IMR-90 (cell line): ENCODE measurements around the gene HDAC3. TPM values are rescaled to one million over a fixed set of nuclear protein-coding genes. Genes with fewer than 3 reads are reported as not detected.

Experiments
- ATAC-seq: fragments of 200-7000 bp; cut with Tn5 transposase; 2 replicates; pipeline ENCODE4 v1.9.1; 2020; ENCODE audit warnings: low read depth, mild to moderate bottlenecking, moderate library complexity
- BruUV-seq: library from RNA; stranded (reverse); fragments of 400-500 nt; replicated peaks from 2 replicates; lab custom pipeline; 2021; lab: Mats Ljungman, UMichigan
- CTCF ChIA-PET: fragments of 300-600 bp; formaldehyde crosslinking; extraction: SDS; loops from one replicate; lab custom pipeline; 2021; ENCODE audit warnings: antibody characterized with exemption; lab: Yijun Ruan, JAX
- POLR2A ChIA-PET: fragments of 300-600 bp; sonication (Branson Sonifier 250); formaldehyde crosslinking; loops from one replicate; lab custom pipeline; 2022; ENCODE audit warnings: antibody characterized with exemption; ENCODE audit not compliant: unreplicated experiment; lab: Charles Lee
- DNase-seq: peaks from one replicate; pipeline ENCODE4 v3.0.0; 2013
- H2AFZ ChIP-seq: replicated peaks from 2 replicates; pipeline ENCODE3; 2013; ENCODE audit warnings: low read length, mild to moderate bottlenecking; ENCODE audit not compliant: poor library complexity
- H2AK5ac ChIP-seq: 2 replicates; pipeline ENCODE4 v1.6.1; 2013; ENCODE audit warnings: low read depth, low read length, inconsistent platforms
- H2AK9ac ChIP-seq: replicated peaks from 2 replicates; pipeline ENCODE3; 2013; ENCODE audit warnings: mild to moderate bottlenecking, low read depth, low read length, moderate library complexity; ENCODE audit not compliant: poor library complexity
- H2BK120ac ChIP-seq: 2 replicates; pipeline ENCODE4 v1.6.1; 2013; ENCODE audit warnings: low read depth, low read length, inconsistent platforms
- H2BK15ac ChIP-seq: 3 replicates; pipeline ENCODE4 v1.6.1; 2013; ENCODE audit warnings: low read depth, low read length, inconsistent platforms
- H2BK20ac ChIP-seq: 2 replicates; pipeline ENCODE4 v1.6.1; 2013; ENCODE audit warnings: low read depth, mild to moderate bottlenecking, inconsistent platforms, low read length, moderate library complexity
- H2BK5ac ChIP-seq: 2 replicates; pipeline ENCODE4 v1.6.1; 2013; ENCODE audit warnings: mild to moderate bottlenecking, low read depth, low read length, inconsistent platforms; ENCODE audit not compliant: poor library complexity, severe bottlenecking
- H3K14ac ChIP-seq: replicated peaks from 2 replicates; pipeline ENCODE4 v1.6.1; 2013; ENCODE audit warnings: low read depth, low read length, inconsistent platforms
- H3K18ac ChIP-seq: 2 replicates; pipeline ENCODE4 v1.6.1; 2013; ENCODE audit warnings: low read depth, low read length, control low read depth
- H3K23ac ChIP-seq: 2 replicates; pipeline ENCODE4 v1.6.1; 2013; ENCODE audit warnings: low read depth, low read length, inconsistent platforms
- H3K27ac ChIP-seq: 2 replicates; pipeline ENCODE4 v1.5.1; 2013; ENCODE audit warnings: mild to moderate bottlenecking, control low read depth, low read length; ENCODE audit not compliant: insufficient read depth
- H3K27me3 ChIP-seq: 2 replicates; pipeline ENCODE4 v1.6.1; 2013; ENCODE audit warnings: low read length; ENCODE audit not compliant: control insufficient read depth, insufficient read depth
- H3K36me3 ChIP-seq: 2 replicates; pipeline ENCODE4 v1.6.1; 2013; ENCODE audit warnings: low read length, mixed read lengths; ENCODE audit not compliant: control insufficient read depth, insufficient read depth
- H3K4ac ChIP-seq: 2 replicates; pipeline ENCODE4 v1.6.1; 2013; ENCODE audit warnings: low read depth, low read length, inconsistent platforms
- H3K4me1 ChIP-seq: 2 replicates; pipeline ENCODE4 v1.6.1; 2013; ENCODE audit warnings: low read length, mixed read lengths; ENCODE audit not compliant: control insufficient read depth, insufficient read depth
- H3K4me2 ChIP-seq: 2 replicates; pipeline ENCODE4 v1.6.1; 2013; ENCODE audit warnings: low read depth, mild to moderate bottlenecking, control low read depth, low read length, moderate library complexity
- H3K4me3 ChIP-seq: 2 replicates; pipeline ENCODE4 v1.5.1; 2013; ENCODE audit warnings: low read depth, mild to moderate bottlenecking, control low read depth, low read length, moderate library complexity; ENCODE audit not compliant: insufficient read depth
- H3K56ac ChIP-seq: 2 replicates; pipeline ENCODE4 v1.6.1; 2013; ENCODE audit warnings: low read length, inconsistent platforms; ENCODE audit not compliant: insufficient read depth; ENCODE audit errors: extremely low read depth
- H3K79me1 ChIP-seq, 2 experiments: 2 replicates each; pipeline ENCODE4 v1.6.1; 2013; ENCODE audit warnings: low read length in 2 of 2, inconsistent platforms in 1 of 2, low read depth in 1 of 2
- H3K9ac ChIP-seq: 2 replicates; pipeline ENCODE4 v1.6.1; 2013; ENCODE audit warnings: low read depth, low read length, control low read depth
- H3K9me1 ChIP-seq: 2 replicates; pipeline ENCODE4 v1.6.1; 2013; ENCODE audit warnings: low read length, inconsistent platforms; ENCODE audit not compliant: insufficient read depth
- H3K9me3 ChIP-seq: 2 replicates; pipeline ENCODE4 v1.6.1; 2013; ENCODE audit warnings: low read length; ENCODE audit not compliant: control insufficient read depth, insufficient read depth
- H4K20me1 ChIP-seq: 2 replicates; pipeline ENCODE4 v1.6.1; 2013; ENCODE audit warnings: low read length, inconsistent platforms; ENCODE audit not compliant: insufficient read depth
- H4K5ac ChIP-seq: 2 replicates; pipeline ENCODE4 v1.6.1; 2013; ENCODE audit warnings: mild to moderate bottlenecking, low read depth, low read length, control low read depth
- H4K8ac ChIP-seq, 2 experiments: 2 replicates each; pipeline ENCODE4 v1.6.1; 2013; ENCODE audit warnings: low read depth in 2 of 2, low read length in 2 of 2, control low read depth in 1 of 2, inconsistent platforms in 1 of 2
- H4K91ac ChIP-seq: 2 replicates; pipeline ENCODE4 v1.6.1; 2013; ENCODE audit warnings: low read depth, low read length, inconsistent platforms; ENCODE audit not compliant: insufficient read depth
- POLR2A ChIP-seq: IDR thresholded peaks from 2 replicates; pipeline ENCODE4 v1.6.1; 2012; ENCODE audit warnings: mild to moderate bottlenecking, low read depth, low read length
- WGBS, 2 experiments: methylation state at CpG; one replicate each; pipeline versions ENCODE4 v1.1.5 to v1.1.7; 2013; ENCODE audit warnings: missing lambda C conversion rate in 2 of 2; ENCODE audit not compliant: insufficient read length in 1 of 2; ENCODE audit errors: extremely low coverage in 2 of 2; 5-methylcytosine and 5-hydroxymethylcytosine counted together
- dilution Hi-C: fragments of 300-500 bp; cut with HindIII; formaldehyde crosslinking; loops from one replicate; pipeline ENCODE4 v1.14.3; 2018; ENCODE audit warnings: low sequenced_read_pairs; ENCODE audit not compliant: unreplicated experiment
- in situ Hi-C: fragments of 300-500 bp; cut with MboI; formaldehyde crosslinking; loops from 3 replicates; pipeline ENCODE4 v1.14.3; 2019; ENCODE audit warnings: low sequenced_read_pairs, inconsistent platforms, mixed read lengths
- intact Hi-C: fragments of 100-400 bp; cut with micrococcal nuclease; formaldehyde crosslinking; loops from 2 replicates; pipeline ENCODE4 v1.10.0; 2022
- polyA plus RNA-seq, 3 experiments: library from polyadenylated mRNA; depleted of rRNA; stranded (reverse); fragments of >200 nt; gene quantifications; 2 replicates each; pipeline ENCODE4 v1.2.3, GENCODE V29; 2012; ENCODE audit warnings: low replicate concordance in 1 of 3
- total RNA-seq: library from RNA; depleted of rRNA; stranded (reverse); fragments of >200 nt; gene quantifications from 2 replicates; pipeline ENCODE4 v1.2.3, GENCODE V29; 2012
- TF ChIP-seq, protein P1 (sequence below): conservative IDR thresholded peaks from 2 replicates; pipeline ENCODE4 v1.5.1; 2012; ENCODE audit warnings: mild to moderate bottlenecking, low read depth, low read length, improper control_type of control experiment

HDAC3 gene
- total and polyA plus RNA-seq, 2 of the 4 experiments (the other 2 are of a cell fraction) = 84.2 to 89.7 TPM

DNA sequence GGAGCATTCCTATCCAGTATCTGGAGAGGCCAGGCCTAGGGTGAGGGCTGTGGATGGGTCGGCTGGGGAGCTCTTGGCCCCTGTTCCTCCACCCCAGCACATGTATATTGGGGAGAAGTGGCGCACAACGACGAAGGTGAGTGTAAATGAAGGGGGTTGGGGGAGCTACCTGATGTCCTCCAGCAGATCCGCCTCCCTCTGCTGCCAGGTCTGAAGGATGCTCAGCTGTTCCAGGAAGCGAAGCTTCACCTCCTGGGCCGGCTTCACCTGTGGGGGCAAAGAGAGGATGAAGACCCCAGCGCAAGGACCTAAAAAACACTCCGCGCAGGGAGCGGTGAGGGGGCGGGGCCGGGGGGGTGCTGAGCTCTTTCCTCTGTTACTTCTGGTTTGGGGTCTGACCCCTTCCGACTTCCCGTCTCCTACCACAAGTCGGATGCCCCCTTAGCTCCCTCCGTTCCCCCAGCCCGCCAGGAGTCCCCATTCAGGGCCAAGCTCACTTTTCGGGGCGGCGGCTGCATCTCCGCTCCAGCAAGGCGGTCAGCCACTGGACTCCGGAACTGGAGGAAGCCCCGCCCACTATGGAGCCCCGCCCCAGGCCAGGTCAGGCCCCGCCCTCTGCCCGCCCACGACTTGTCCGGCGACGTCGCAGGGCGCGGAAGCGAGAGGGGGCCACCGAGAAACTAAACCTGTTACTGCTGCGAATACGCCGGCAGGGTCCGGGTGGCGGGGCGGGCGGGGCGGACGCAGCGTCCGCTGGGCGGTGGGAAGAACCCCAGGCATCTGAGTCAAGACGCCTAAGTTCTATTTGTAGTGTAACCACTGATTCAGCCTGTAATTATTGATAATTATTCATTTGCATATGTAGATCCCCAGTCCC is 14.4 kb upstream of the HDAC3 start, which contains the start of gene FCHSD1:
TSS of gene FCHSD1 (minus strand) at position 568 of the 877 bp plus-strand sequence. CDS start at position 518, 50 bp downstream.
- dilution Hi-C loops = no loop called here
- Histone ChIP-seq H3K9me1 (no peaks in the 10 kb centered on the region; the same call in 1 of the 2 replicates), H2BK120ac (0 out of 2 replicates have a peak within 1 kb of the TSS, but pooled peaks have one; percentile 1), H2AFZ (peak within 1 kb of the TSS; percentile 93), H4K20me1 (peaks cover 3% of the 10 kb centered on the region; the same call in 1 of the 2 replicates), H2BK20ac (no peak within 1 kb of the TSS), H3K14ac (peak within 1 kb of the TSS; percentile 71), H4K91ac (peak within 1 kb of the TSS; percentile 31), H3K4me1 (peaks cover 13% of the 10 kb centered on the region; the same call in 1 of the 2 replicates), H2AK9ac (peak within 1 kb of the TSS; percentile 91), H3K18ac (peak within 1 kb of the TSS; percentile 40), H3K9ac (peak within 1 kb of the TSS; percentile 93), H3K9me3 (no peaks in the 10 kb centered on the region), H2AK5ac (peak within 1 kb of the TSS; percentile 92), H3K56ac (no peak within 1 kb of the TSS), H3K4me3 (peak within 1 kb of the TSS; percentile 78), H3K36me3 (peaks cover 30% of the 10 kb centered on the region), H3K23ac (peak within 1 kb of the TSS; percentile 18; the same call in 1 of the 2 replicates), H3K4ac (peak within 1 kb of the TSS; percentile 73), H3K4me2 (peak within 1 kb of the TSS; percentile 95), H4K8ac (peak within 1 kb of the TSS; percentile 84 to 98; a peak in 3 of 4 replicates), H4K5ac (peak within 1 kb of the TSS; percentile 87), H3K79me1 (peaks cover 10 to 17% of the 10 kb centered on the region in 2 experiments), H2BK15ac (peak within 1 kb of the TSS; percentile 36; the same call in 1 of the 3 replicates), H3K27ac (peak within 1 kb of the TSS; percentile 60; the same call in 1 of the 2 replicates), H2BK5ac (peak within 1 kb of the TSS; percentile 37), H3K27me3 (no peaks in the 10 kb centered on the region)
- DNase-seq (peak; percentile 75), ATAC-seq (peak; percentile 96)
- no TSS peak for BruUV-seq
- CTCF ChIA-PET = no interaction called here
- TF ChIP-seq POLR2A = peak; percentile 62
- TF ChIP-seq, protein P1, sequence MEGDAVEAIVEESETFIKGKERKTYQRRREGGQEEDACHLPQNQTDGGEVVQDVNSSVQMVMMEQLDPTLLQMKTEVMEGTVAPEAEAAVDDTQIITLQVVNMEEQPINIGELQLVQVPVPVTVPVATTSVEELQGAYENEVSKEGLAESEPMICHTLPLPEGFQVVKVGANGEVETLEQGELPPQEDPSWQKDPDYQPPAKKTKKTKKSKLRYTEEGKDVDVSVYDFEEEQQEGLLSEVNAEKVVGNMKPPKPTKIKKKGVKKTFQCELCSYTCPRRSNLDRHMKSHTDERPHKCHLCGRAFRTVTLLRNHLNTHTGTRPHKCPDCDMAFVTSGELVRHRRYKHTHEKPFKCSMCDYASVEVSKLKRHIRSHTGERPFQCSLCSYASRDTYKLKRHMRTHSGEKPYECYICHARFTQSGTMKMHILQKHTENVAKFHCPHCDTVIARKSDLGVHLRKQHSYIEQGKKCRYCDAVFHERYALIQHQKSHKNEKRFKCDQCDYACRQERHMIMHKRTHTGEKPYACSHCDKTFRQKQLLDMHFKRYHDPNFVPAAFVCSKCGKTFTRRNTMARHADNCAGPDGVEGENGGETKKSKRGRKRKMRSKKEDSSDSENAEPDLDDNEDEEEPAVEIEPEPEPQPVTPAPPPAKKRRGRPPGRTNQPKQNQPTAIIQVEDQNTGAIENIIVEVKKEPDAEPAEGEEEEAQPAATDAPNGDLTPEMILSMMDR = no peak
- in situ Hi-C loops = no loop called here
- 1% methylated on average over 21 of the region's 50 CpGs; no CpG with 5 or more reads in 1 of the 2 experiments for WGBS, 2 experiments
- POLR2A ChIA-PET = interaction anchor here (0.6 kb wide), 1 partner anchor 32 kb away, joined by 6 read pairs; the partner anchor contains the start of gene DIAPH1
- intact Hi-C loops = no loop called here
